HG03575 (cell line): ENCODE results near the gene IL1RL1.
"Not testable (repeated sequence)": the region's sequence is repeated elsewhere in the genome, so short reads cannot be mapped to it uniquely, and the experiment has no call there.

Experiments used
- ATAC-seq: cut with Tn5 transposase; IDR thresholded peaks from one replicate; pipeline ENCODE4 v1.9.1; 2021; ENCODE audit not compliant: unreplicated experiment, insufficient number of reproducible peaks, low FRiP score; ENCODE audit errors: extremely low read depth

The IL1RL1 gene

GRCh38 chr2:102321941-102322719 is 10.8 kb downstream of the IL1RL1 start:
- ATAC-seq = no peak

DNA sequence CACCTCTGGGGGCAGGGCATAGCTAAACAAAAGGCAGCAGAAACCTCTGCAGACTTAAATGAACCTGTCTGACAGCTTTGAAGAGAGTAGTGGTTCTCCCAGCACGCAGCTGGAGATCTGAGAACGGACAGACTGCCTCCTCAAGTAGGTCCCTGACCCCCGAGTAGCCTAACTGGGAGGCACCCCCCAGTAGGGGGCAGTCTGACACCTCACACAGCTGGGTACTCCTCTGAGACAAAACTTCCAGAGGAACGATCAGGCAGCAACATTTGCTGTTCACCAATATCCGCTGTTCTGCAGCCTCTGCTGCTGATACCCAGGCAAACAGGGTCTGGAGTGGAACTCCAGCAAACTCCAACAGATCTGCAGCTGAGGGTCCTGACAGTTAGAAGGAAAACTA is 13.6 kb downstream of the IL1RL1 start:
- ATAC-seq = not testable (repeated sequence)

- ATAC-seq = no peak
These were observed 20.1 kb downstream of the IL1RL1 start for GRCh38 chr2:102331311-102331980.

DNA sequence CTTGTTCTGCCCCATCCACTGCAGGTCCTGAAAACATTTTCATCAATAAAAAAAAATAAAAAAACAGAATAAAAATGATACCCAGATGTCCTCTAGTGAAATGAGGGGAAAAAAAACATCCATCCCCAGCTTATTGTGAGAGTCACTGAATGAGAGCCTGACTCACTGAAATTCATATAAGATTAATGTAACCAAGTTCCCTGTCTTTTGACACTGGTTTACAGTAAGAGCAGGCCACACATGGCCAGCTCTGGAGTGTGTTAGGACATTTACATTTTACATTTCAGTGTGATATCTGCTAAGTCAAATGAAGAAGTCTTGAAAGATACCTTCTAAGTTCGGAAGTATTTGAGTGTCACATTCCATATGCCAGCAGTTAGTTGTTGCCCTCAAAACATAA is 23.1 kb downstream of the IL1RL1 start:
- ATAC-seq = no peak

DNA sequence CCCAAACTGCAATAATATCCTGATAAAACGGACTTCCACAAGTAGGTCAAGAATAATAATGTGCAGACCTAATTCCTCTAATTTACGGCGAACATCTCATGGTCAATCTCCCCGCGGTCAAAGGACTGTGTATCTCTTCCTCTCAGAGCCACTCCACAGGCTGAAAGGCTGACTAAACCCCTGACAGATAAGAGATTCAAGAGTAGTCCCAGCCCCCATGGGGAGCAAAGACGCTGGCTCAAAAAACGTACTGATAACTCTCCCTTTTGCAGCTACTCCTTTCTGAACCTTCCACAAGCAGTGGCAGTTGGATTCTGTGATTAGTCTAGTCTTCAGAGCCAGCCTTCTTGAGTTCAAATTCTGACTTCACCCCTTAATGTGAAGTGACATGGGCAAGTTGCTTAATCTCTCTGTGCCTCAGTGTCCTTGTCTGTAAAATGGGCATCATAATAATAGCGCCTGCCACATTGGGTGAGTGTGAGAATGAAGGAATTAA is 24.6 kb downstream of the IL1RL1 start:
- ATAC-seq = no peak

DNA sequence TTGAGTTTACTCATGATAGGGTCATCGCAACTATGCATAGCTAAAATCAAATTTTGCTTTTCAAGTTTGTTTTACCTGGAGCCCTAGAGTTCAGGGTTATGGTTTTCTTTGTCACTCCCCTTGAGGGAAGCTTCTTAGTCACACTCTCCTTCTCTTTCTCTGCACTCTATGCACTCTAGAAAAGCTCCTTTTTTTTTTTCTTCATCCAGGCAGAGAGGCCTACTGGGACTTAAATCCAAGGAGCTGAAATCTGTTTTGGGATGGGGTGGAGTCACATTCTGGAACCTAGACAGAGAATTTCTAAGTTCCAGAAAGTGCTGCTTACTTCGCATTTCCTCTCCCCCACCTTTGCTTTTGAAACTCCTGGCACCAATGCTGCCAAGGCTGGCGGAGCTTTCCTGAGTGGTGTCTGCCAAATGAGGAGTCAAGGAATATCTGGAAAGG is 25.2 kb downstream of the IL1RL1 start:
- no peak for ATAC-seq

GRCh38 chr2:102337012-102337411 is 25.6 kb downstream of the IL1RL1 start:
- ATAC-seq = no peak

- ATAC-seq = no peak
These were observed 26.4 kb downstream of the IL1RL1 start for GRCh38 chr2:102337481-102338386.

DNA sequence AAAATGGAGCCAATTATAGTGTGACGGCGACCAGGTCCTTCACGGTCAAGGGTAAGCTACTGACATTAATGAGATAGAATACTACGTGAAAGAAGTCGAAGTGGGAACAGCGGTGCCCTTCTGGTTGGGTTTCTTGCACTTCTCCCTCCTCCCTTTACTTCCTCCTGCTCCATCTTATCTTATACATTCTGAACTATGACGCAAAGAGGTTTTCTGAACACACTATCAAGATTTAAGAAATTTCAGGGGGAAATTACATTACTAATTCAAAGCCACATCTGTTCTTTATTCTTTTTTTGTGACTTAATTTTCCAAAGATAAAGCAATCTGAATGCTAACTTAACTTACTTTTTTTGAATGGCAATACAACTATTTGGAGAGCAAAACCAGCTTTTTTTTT is 29.4 kb downstream of the IL1RL1 start:
- ATAC-seq = no peak

GRCh38 chr2:102342888-102343287 is 31.5 kb downstream of the IL1RL1 start:
- ATAC-seq = no peak

- ATAC-seq = no peak
These were observed 33.0 kb downstream of the IL1RL1 start for GRCh38 chr2:102344397-102344796.

DNA sequence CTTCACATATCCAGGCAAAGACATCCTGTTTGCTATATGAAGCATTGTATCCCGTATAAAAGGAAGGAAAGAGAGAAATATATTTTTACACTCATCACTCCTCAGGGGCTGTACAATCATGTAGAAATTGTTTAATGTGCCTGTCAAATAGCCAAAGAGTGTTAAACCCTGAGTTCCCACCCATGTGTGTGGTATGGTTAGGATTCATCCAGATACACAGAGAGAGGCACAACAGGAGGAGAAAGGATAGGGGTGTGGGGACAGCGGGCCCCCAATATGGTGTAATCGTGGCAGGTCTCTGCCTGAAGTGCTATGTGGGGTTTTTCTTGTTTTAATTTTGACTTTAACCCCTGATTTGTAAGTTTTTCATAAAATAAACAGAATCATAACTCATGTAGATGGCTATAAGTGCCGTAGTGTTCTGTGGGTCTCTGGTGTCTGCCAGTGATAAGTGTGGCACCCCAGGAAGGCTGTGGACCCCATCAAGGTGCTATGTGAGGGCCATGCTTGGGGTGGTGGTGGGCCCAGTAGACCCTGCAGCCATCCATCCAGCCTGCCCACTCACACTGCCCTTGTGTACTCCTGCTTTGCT is 34.1 kb downstream of the IL1RL1 start:
- no peak for ATAC-seq

- no peak for ATAC-seq
These were observed 35.2 kb downstream of the IL1RL1 start for GRCh38 chr2:102346381-102347130.

DNA sequence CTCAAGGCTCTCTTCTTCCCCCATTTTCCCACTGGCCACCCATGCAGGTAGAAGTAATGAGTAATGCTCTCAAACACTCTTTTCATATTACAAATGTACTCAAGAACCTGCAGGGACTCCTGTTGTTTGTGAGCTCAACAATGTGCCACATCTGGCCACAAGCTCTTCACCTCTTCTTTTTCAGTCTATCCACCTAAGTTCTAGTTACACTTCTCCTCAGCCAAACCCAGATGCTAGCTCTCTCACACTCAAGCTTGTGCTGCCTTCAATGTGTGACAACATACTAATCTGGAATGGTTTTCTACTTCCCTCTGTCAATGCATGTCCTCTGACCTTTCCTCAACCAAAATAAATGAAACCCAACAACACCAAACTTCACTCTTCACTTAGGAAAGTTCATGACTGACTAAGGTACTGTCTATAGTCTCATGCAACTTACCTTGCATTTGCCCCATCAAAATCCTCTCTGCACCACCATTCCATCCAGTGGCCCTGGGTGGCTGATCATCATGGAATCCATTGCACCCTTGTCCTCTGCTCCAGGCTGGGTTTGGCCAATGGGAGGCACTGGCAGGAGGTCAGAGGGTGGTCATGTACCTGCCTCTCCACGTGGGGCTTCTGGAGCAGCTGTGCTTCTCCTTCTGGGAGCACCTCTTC is 38.9 kb downstream of the IL1RL1 start:
- no peak for ATAC-seq

DNA sequence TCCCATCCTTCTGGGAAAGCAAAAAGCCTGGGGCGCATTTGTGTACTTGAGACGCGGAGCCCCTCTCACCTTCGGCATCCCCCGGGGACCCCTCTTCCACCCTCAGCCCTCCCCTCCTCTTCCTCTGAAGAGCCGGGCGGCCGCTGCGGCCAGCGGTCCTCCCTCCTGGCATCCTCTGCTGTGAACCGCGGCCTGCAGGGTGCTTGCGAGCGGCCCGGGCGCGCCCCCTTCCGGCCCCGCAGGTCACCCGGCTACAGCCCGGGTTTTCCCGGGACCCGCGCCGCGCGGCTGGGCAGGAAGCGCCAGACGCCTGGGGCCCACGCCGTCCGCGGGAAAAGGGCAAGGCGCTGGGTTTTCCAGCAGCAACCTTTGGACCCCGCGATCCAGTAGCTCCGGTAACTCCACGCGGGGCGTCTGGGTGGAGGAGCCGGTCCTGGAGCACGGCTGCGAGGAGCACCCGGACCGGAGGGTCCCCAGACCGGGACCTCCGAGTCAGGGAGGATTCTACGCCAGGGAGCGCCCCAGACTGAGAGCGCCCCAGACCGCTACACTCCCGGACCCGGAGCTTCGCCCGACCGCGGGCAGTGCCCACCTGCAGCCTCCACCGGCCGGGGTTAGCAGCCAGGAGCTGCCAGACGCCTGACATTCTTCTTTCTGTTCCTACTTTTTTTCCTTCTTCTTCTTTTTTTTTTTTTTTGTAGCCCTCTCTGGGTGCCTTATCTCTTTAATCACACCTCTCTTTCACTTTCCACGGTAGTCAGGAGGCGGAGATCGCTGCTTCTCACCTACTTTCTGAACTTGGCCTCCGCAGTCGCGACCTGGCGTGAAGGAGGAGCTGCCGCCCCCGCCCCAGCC is 44.4 kb downstream of the IL1RL1 start, which contains the start of gene IL18R1:
TSS of gene IL18R1 (plus strand) at position 271 of the 855 bp plus-strand sequence. CDS start 6,865 bp downstream, outside the sequence.
- ATAC-seq = peak; percentile 66

- ATAC-seq = no peak
These were observed 45.0 kb downstream of the IL1RL1 start for GRCh38 chr2:102356381-102356712.

- no peak for ATAC-seq
These were observed 45.4 kb downstream of the IL1RL1 start for GRCh38 chr2:102356741-102357140.
